CD4-positive, alpha-beta memory T cell (primary cell): ENCODE results near the gene CYP27A1. TPM values are rescaled to one million over a fixed set of nuclear protein-coding genes. Genes with fewer than 3 reads are reported as not detected.
A peak's percentile ranks its signal among the peaks of the same experiment; 100 is the strongest.

Experiments used
- CTCF ChIA-PET: fragments of 350-600 bp; sonication (Branson Sonifier 250); formaldehyde crosslinking; loops from one replicate; lab custom pipeline; 2021; ENCODE audit warnings: inconsistent platforms; ENCODE audit not compliant: partially characterized antibody; lab: Charles Lee
- POLR2A ChIA-PET: fragments of 350-600 bp; sonication (Branson Sonifier 250); formaldehyde crosslinking; loops from one replicate; lab custom pipeline; 2021; ENCODE audit not compliant: partially characterized antibody; lab: Charles Lee
- DNase-seq, 5 donors: peaks; one replicate each; pipeline versions ENCODE4 v3.0.0 to v3.0.0-alpha.2; 2020 to 2022; ENCODE audit warnings: mixed read lengths in 1 of 5
- H3K27ac ChIP-seq: one replicate; pipeline ENCODE4 v1.7.0; 2013; ENCODE audit warnings: low read depth, low read length
- H3K27me3 ChIP-seq: 2 replicates; pipeline ENCODE4 v1.7.0; 2013; ENCODE audit warnings: mild to moderate bottlenecking, low read length, moderate library complexity; ENCODE audit not compliant: insufficient read depth
- H3K36me3 ChIP-seq: 2 replicates; pipeline ENCODE4 v1.7.0; 2013; ENCODE audit warnings: mild to moderate bottlenecking, low read length, moderate library complexity; ENCODE audit not compliant: insufficient read depth
- H3K4me1 ChIP-seq: 2 replicates; pipeline ENCODE4 v1.7.0; 2013; ENCODE audit warnings: mild to moderate bottlenecking, low read length, moderate library complexity; ENCODE audit not compliant: insufficient read depth
- H3K4me3 ChIP-seq, 2 donors: one replicate each; pipeline ENCODE4 v1.7.0; 2013; ENCODE audit warnings: low read length in 2 of 2, mild to moderate bottlenecking in 1 of 2
- H3K9me3 ChIP-seq, 2 donors: one replicate each; pipeline ENCODE4 v1.7.0; 2013; ENCODE audit warnings: low read length in 2 of 2, control low read depth in 1 of 2; ENCODE audit not compliant: control insufficient read depth in 1 of 2
- H3K27ac Mint-ChIP-seq, 7 donors: one replicate each; pipeline ENCODE4 v1.8.0; 2020 to 2021; ENCODE audit warnings: mixed read lengths in 7 of 7, mild to moderate bottlenecking in 6 of 7, inconsistent platforms in 3 of 7, moderate library complexity in 3 of 7
- H3K27me3 Mint-ChIP-seq, 2 donors: one replicate each; pipeline ENCODE4 v1.8.0; 2020 to 2021; ENCODE audit warnings: mixed read lengths in 2 of 2
- H3K36me3 Mint-ChIP-seq, 2 donors: one replicate each; pipeline ENCODE4 v1.8.0; 2020 to 2021; ENCODE audit warnings: mixed read lengths in 2 of 2, inconsistent platforms in 1 of 2, mild to moderate bottlenecking in 1 of 2
- H3K4me1 Mint-ChIP-seq, 4 donors: one replicate each; pipeline ENCODE4 v1.8.0; 2020 to 2021; ENCODE audit warnings: mixed read lengths in 4 of 4, mild to moderate bottlenecking in 1 of 4
- H3K4me3 Mint-ChIP-seq, 8 donors: one replicate each; pipeline ENCODE4 v1.8.0; 2020 to 2021; ENCODE audit warnings: mixed read lengths in 8 of 8, mild to moderate bottlenecking in 7 of 8, moderate library complexity in 6 of 8, inconsistent platforms in 3 of 8
- H3K9me3 Mint-ChIP-seq, 8 donors: one replicate each; pipeline ENCODE4 v1.8.0; 2020 to 2021; ENCODE audit warnings: mixed read lengths in 8 of 8, mild to moderate bottlenecking in 5 of 8, inconsistent platforms in 3 of 8, moderate library complexity in 1 of 8
- intact Hi-C: fragments of 100-400 bp; cut with micrococcal nuclease; formaldehyde crosslinking; loops from one replicate; pipeline ENCODE4 v1.15.1; 2023
- polyA plus RNA-seq, 2 donors: library from polyadenylated mRNA; unstranded; fragments of 300-500 nt; fragmentation: Illumina TruSeq; gene quantifications; one replicate each; pipeline ENCODE4 v1.2.3, GENCODE V29; 2021
- total RNA-seq, 2 experiments: library from RNA; stranded (reverse); gene quantifications; one replicate each; pipeline ENCODE4 v1.2.3, GENCODE V29; 2021

Gene CYP27A1
- 1 to 10 TPM; 7.2 to 8.1 TPM for total RNA-seq
- under 1 TPM in 1 of 2 donors, not detected in 1; 0.15 TPM for polyA plus RNA-seq

- no peak for DNase-seq
- H3K27me3 Mint-ChIP-seq, result peaks cover 36 to 37% of the 10 kb centered on the region in 2 donors
- Histone ChIP-seq H3K4me1 (peaks cover 5% of the 10 kb centered on the region), H3K27me3 (peaks cover 21% of the 10 kb centered on the region), H3K9me3 (no peaks in the 10 kb centered on the region), H3K36me3 (no peaks in the 10 kb centered on the region), H3K4me3 (no peak within 1 kb of the TSS), H3K27ac (no peak within 1 kb of the TSS)
- H3K9me3 Mint-ChIP-seq, result peaks cover 0 to 20% (median 11%) of the 10 kb centered on the region in 8 donors
- peaks cover 2 to 8% (median 6%) of the 10 kb centered on the region in 4 donors for H3K4me1 Mint-ChIP-seq
- ChIA-PET CTCF (no interaction called here), POLR2A (interaction anchor here (0.6 kb wide), 1 partner anchor 143 kb away, joined by 5 read pairs; no protein-coding TSS in a partner anchor)
- H3K36me3 Mint-ChIP-seq, result peaks cover 3 to 29% of the 10 kb centered on the region in 2 donors
- intact Hi-C loops, result no loop called here
- no peak within 1 kb of the TSS for H3K27ac Mint-ChIP-seq
- H3K4me3 Mint-ChIP-seq, result peak within 1 kb of the TSS in 4 of 8 donors; percentile 41 to 54 (median 48)
These were observed at the start of gene CYP27A1 for GRCh38 chr2:218781691-218782527. Gene CYP27A1 (plus strand): TSS chr2:218782147. CDS start chr2:218782183, 36 bp downstream.

GRCh38 chr2:218732761-218733158, 49.2 kb upstream of the CYP27A1 start:
- Histone ChIP-seq H3K9me3 (no peaks in the 10 kb centered on the region), H3K36me3 (no peaks in the 10 kb centered on the region), H3K4me1 (peaks cover 11% of the 10 kb centered on the region), H3K27me3 (no peaks in the 10 kb centered on the region), H3K4me3 (no peak overlapping the region), H3K27ac (no peak overlapping the region)
- intact Hi-C loops, result no loop called here
- no peak overlapping the region for H3K27ac Mint-ChIP-seq
- H3K9me3 Mint-ChIP-seq, result peaks cover 1 to 2% (median 1%) of the 10 kb centered on the region in 8 donors
- no peaks in the 10 kb centered on the region for H3K27me3 Mint-ChIP-seq
- peaks cover 33 to 35% of the 10 kb centered on the region in 2 donors for H3K36me3 Mint-ChIP-seq
- CTCF ChIA-PET, result interaction anchor here (1.5 kb wide), 1 partner anchor 84 kb away, joined by 5 read pairs; no protein-coding TSS in a partner anchor
- no peak overlapping the region for H3K4me3 Mint-ChIP-seq
- no peak for DNase-seq
- H3K4me1 Mint-ChIP-seq, result peaks cover 13 to 17% (median 14%) of the 10 kb centered on the region in 4 donors
- POLR2A ChIA-PET, result no interaction called here

DNA sequence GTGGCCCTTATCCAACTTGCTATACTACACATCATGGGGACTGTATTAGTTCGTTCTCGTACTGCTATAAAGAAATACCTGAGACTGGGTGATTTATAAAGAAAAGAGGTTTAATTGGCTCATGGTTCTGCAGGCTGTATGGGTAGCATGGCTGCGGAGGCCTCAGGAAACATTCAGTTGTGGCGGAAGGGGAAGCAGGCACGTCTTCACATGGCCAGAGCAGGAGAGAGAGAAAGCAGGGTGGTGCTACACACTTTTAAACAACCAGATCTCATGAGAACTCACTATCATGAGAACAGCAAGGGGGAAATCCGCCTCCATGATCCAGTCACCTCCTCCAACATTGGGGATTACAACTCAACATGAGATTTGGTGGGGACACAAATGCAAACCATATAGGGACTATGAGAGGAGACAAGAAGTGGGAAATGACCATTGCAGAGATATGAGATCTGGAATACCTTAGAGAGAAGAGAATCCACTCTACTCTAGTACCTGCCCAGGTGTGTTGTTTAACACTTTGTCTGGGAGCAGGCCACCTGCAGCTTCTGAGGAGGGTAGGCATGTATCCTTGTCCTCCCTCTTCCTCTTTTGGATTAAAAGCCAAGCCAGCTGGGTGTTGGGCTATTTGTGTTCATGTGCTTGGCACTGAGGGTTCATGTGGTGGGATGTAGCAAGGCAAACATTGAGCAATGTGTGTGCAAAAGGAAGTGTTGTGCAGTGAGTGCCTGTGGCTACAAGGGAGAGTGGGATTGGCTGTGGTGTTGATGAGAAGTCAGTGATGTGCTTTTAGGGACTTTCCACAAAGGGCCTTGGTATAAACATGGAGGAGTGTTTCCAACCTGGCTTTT, 48.6 kb upstream of the CYP27A1 start:
- intact Hi-C loops, result no loop called here
- peak in 2 of 5 donors; percentile 22 to 48 for DNase-seq
- no peak overlapping the region for H3K4me3 ChIP-seq
- POLR2A ChIA-PET, result no interaction called here
- H3K27me3 ChIP-seq, result no peaks in the 10 kb centered on the region
- H3K27ac ChIP-seq, result no peak overlapping the region
- H3K4me1 Mint-ChIP-seq, result peaks cover 13 to 17% (median 13%) of the 10 kb centered on the region in 4 donors
- H3K36me3 Mint-ChIP-seq, result peaks cover 36 to 39% of the 10 kb centered on the region in 2 donors
- no peak overlapping the region for H3K4me3 Mint-ChIP-seq
- peak overlapping the region in 4 of 7 donors; percentile 19 to 71 (median 24) for H3K27ac Mint-ChIP-seq
- peaks cover 3% of the 10 kb centered on the region for H3K36me3 ChIP-seq
- CTCF ChIA-PET, result no interaction called here
- no peaks in the 10 kb centered on the region for H3K9me3 ChIP-seq
- H3K9me3 Mint-ChIP-seq, result no peaks in the 10 kb centered on the region
- H3K27me3 Mint-ChIP-seq, result no peaks in the 10 kb centered on the region
- H3K4me1 ChIP-seq, result peaks cover 11% of the 10 kb centered on the region

DNA sequence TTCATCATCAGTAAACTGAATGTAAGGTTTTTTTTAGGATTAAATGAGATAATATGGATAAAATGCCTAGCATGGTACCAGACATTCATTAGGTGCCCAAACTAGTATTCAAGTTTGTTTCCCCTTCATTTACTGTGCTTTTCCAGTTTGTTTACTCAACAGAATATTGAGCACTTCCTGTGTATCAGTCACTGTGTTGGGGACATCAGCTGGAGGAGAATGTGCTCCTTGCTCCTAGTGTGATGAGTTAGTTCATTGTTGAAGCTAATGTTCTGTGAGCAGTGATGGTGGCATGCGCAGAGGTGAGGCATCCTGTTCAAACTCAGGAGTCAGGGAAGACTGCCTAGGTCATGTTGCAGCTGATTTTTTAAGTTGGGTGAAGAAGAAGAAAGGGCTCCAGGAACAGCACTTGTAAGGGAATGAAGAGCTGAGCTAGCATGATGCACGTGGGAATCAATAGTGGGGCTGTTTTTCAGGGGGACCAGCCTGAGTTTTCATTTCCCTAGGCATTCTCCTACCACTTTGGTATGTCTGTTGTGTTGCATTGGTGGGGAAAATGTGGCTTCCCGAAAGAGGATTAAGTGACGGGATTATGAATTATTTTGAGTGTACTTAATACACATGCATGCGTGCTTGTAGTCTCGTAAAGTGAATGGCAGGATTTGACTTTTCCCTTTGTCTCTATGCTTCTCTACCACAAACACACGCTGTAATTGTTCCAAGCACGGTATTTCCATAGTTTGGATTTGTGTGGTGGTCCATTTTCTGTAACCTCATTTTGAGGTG, 47.6 kb upstream of the CYP27A1 start:
- no peak overlapping the region for H3K27ac ChIP-seq
- H3K36me3 Mint-ChIP-seq, result peaks cover 37 to 48% of the 10 kb centered on the region in 2 donors
- no peak overlapping the region for H3K4me3 ChIP-seq
- ChIA-PET POLR2A (no interaction called here), CTCF (no interaction called here)
- H3K36me3 ChIP-seq, result peaks cover 11% of the 10 kb centered on the region
- intact Hi-C loops, result no loop called here
- peak overlapping the region in 2 of 7 donors; percentile 43 to 55 for H3K27ac Mint-ChIP-seq
- H3K9me3 ChIP-seq, result no peaks in the 10 kb centered on the region
- peaks cover 13 to 17% (median 13%) of the 10 kb centered on the region in 4 donors for H3K4me1 Mint-ChIP-seq
- H3K27me3 ChIP-seq, result no peaks in the 10 kb centered on the region
- H3K27me3 Mint-ChIP-seq, result no peaks in the 10 kb centered on the region
- no peak for DNase-seq
- H3K9me3 Mint-ChIP-seq, result no peaks in the 10 kb centered on the region
- peaks cover 11% of the 10 kb centered on the region for H3K4me1 ChIP-seq
- no peak overlapping the region for H3K4me3 Mint-ChIP-seq

DNA sequence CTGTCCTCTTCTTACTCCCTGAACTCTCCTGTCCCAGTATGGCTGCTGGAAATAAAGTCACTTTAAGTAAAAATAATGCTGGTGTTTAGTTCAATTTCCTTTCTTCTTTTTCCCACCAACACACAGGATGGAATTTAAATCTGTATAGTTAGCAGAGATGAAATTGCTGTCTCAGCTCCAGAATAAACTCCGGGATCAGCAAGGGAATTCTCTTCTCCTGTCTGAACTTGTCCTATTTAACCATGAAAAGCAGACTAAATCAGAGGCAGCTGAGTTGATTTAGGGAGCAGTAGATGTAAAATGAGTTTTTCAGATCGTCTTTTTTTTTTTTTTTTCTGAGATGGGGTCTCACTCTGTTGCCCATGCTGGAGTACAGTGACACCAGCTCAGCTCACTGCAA, 45.4 kb upstream of the CYP27A1 start:
- H3K4me3 ChIP-seq, result no peak overlapping the region
- Mint-ChIP-seq H3K36me3 (peaks cover 48 to 62% of the 10 kb centered on the region in 2 donors), H3K4me3 (no peak overlapping the region), H3K27ac (no peak overlapping the region), H3K4me1 (peaks cover 13 to 17% (median 13%) of the 10 kb centered on the region in 4 donors), H3K27me3 (no peaks in the 10 kb centered on the region), H3K9me3 (no peaks in the 10 kb centered on the region)
- H3K9me3 ChIP-seq, result no peaks in the 10 kb centered on the region
- DNase-seq, result no peak
- peaks cover 11% of the 10 kb centered on the region for H3K36me3 ChIP-seq
- intact Hi-C loops, result no loop called here
- H3K27me3 ChIP-seq, result no peaks in the 10 kb centered on the region
- no peak overlapping the region for H3K27ac ChIP-seq
- ChIA-PET POLR2A (no interaction called here), CTCF (interaction anchor here (1.0 kb wide), 1 partner anchor 88 kb away, joined by 3 read pairs; no protein-coding TSS in a partner anchor)
- H3K4me1 ChIP-seq, result peaks cover 11% of the 10 kb centered on the region

GRCh38 chr2:218743068-218743467, 38.9 kb upstream of the CYP27A1 start:
- Histone ChIP-seq H3K27ac (no peak overlapping the region), H3K36me3 (peaks cover 38% of the 10 kb centered on the region), H3K4me3 (no peak overlapping the region), H3K27me3 (no peaks in the 10 kb centered on the region), H3K9me3 (no peaks in the 10 kb centered on the region), H3K4me1 (no peaks in the 10 kb centered on the region)
- no peak for DNase-seq
- H3K9me3 Mint-ChIP-seq, result no peaks in the 10 kb centered on the region
- peak overlapping the region in 1 of 7 donors; percentile 31 for H3K27ac Mint-ChIP-seq
- CTCF ChIA-PET, result no interaction called here
- no peak overlapping the region for H3K4me3 Mint-ChIP-seq
- POLR2A ChIA-PET, result no interaction called here
- H3K36me3 Mint-ChIP-seq, result peaks cover 66 to 71% of the 10 kb centered on the region in 2 donors
- intact Hi-C loops, result no loop called here
- no peaks in the 10 kb centered on the region for H3K27me3 Mint-ChIP-seq
- H3K4me1 Mint-ChIP-seq, result peaks cover 0 to 2% (median 0%) of the 10 kb centered on the region in 4 donors
